Uterus (tissue), 4 donors: Measurements from ENCODE around the gene SIRT1. TPM values are rescaled to one million over a fixed set of nuclear protein-coding genes. Genes with fewer than 3 reads are reported as not detected.

Experiments used
- DNase-seq, 2 donors: peaks; one replicate each; pipeline ENCODE4 v3.0.0-alpha.2; 2019 to 2020
- H3K27ac ChIP-seq, 2 donors: fragments of 200-600 bp; sonication (generic); 1 replicate in 1 of 2; 2 replicates in 1 of 2; pipeline ENCODE4 v1.5.1; 2016 to 2018
- H3K27me3 ChIP-seq, 2 donors: fragments of 200-600 bp; sonication (generic); one replicate each; pipeline ENCODE4 v1.5.1; 2018 to 2019; ENCODE audit warnings: control low read depth in 1 of 2
- H3K36me3 ChIP-seq, 2 donors: fragments of 200-600 bp; sonication (generic); one replicate each; pipeline ENCODE4 v1.5.1; 2019; ENCODE audit warnings: control low read depth in 1 of 2
- H3K4me1 ChIP-seq, 2 donors: fragments of 200-600 bp; sonication (generic); one replicate each; pipeline ENCODE4 v1.5.1; 2018 to 2019; ENCODE audit warnings: control low read depth in 1 of 2
- H3K4me3 ChIP-seq, 2 donors: fragments of 200-600 bp; sonication (generic); 1 replicate in 1 of 2; 2 replicates in 1 of 2; pipeline ENCODE4 v1.5.1; 2018 to 2019; ENCODE audit warnings: mild to moderate bottlenecking in 1 of 2
- H3K9me3 ChIP-seq, 2 donors: fragments of 200-600 bp; sonication (generic); one replicate each; pipeline ENCODE4 v1.5.1; 2019; ENCODE audit warnings: control low read depth in 1 of 2
- POLR2A ChIP-seq, 2 donors: fragments of 450-650 bp; IDR thresholded peaks; one replicate each; pipeline ENCODE4 v1.6.1; 2016; ENCODE audit warnings: antibody characterized with exemption in 2 of 2, mild to moderate bottlenecking in 1 of 2, moderate library complexity in 1 of 2
- intact Hi-C: fragments of 100-400 bp; cut with DNase I; formaldehyde crosslinking; loops from one replicate; pipeline ENCODE4 v1.15.1; 2023; ENCODE audit warnings: low total_unique reads
- total RNA-seq, 4 donors: library from RNA; depleted of rRNA in 3 of 4; stranded (reverse); fragments of >200 nt in 3 of 4; gene quantifications; one replicate each; pipeline versions ENCODE4 v1.1.0 to v1.2.4, GENCODE V29; 2014 to 2023
- TF ChIP-seq, protein P1 (sequence below), 4 experiments: fragments of 200-600 bp in 2 of 4; fragments of 450-650 bp in 2 of 4; sonication (generic) in 2 of 4; IDR thresholded peaks; one replicate each; pipeline ENCODE4 v1.5.1; 2016 to 2019; ENCODE audit warnings: antibody characterized with exemption in 4 of 4, mild to moderate bottlenecking in 2 of 4, moderate library complexity in 1 of 4
- donor health status: DM: yes; HTN: yes; CAD: no.

Gene SIRT1
- total RNA-seq, 4 donors from 2014 or later: 9.5 to 47.7 (median 37.1) TPM

DNA sequence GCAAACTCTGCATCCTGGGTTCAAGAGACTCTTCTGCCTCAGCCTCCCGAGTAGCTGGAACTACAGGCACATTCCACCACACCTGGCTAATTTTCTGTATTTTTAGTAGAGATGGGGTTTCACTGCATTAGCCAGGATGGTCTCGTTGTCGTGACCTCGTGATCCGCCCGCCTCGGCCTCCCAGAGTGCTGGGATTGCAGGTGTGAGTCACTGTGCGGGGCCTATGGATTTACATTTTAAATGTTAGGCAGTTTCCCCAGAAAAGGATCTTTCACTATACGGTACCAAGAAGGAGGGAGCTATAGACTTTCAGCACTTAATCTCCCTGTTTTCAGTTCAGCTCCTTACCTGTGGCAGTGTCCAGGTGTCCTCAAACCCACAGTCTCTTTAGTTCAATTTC is 50.8 kb downstream of the SIRT1 start:
- DNase-seq: no peak
- Histone ChIP-seq H3K9me3 (no peaks in the 10 kb centered on the region), H3K27ac (no peak overlapping the region), H3K27me3 (no peaks in the 10 kb centered on the region), H3K4me1 (no peaks in the 10 kb centered on the region), H3K36me3 (no peaks in the 10 kb centered on the region), H3K4me3 (no peak overlapping the region)
- intact Hi-C loops: no loop called here
- TF ChIP-seq POLR2A (IDR thresholded peaks at IDR 0.05): no peak
- TF ChIP-seq, protein P1, sequence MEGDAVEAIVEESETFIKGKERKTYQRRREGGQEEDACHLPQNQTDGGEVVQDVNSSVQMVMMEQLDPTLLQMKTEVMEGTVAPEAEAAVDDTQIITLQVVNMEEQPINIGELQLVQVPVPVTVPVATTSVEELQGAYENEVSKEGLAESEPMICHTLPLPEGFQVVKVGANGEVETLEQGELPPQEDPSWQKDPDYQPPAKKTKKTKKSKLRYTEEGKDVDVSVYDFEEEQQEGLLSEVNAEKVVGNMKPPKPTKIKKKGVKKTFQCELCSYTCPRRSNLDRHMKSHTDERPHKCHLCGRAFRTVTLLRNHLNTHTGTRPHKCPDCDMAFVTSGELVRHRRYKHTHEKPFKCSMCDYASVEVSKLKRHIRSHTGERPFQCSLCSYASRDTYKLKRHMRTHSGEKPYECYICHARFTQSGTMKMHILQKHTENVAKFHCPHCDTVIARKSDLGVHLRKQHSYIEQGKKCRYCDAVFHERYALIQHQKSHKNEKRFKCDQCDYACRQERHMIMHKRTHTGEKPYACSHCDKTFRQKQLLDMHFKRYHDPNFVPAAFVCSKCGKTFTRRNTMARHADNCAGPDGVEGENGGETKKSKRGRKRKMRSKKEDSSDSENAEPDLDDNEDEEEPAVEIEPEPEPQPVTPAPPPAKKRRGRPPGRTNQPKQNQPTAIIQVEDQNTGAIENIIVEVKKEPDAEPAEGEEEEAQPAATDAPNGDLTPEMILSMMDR (IDR thresholded peaks at IDR 0.05): no peak

DNA sequence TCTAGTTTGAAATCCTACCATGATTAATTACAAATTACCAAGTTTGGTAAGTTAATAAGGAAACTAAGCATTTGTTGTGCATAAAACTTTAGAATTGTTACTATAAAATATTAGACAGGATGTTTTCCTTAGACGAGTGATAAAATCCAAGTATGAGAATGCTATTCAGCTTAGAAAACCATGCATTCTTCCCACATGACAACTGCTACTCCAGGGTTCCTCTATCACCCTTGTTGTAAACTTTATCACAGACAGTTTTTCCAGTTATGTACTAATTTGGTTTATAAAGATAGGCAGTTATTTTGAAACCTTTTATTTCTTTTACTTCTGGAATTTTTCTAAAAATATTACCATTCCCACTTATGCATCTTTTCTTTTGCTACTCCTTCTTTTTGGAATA is 52.0 kb downstream of the SIRT1 start:
- no peaks in the 10 kb centered on the region for H3K9me3 ChIP-seq
- no peak overlapping the region for H3K27ac ChIP-seq
- no peaks in the 10 kb centered on the region for H3K4me1 ChIP-seq
- TF ChIP-seq, protein P1 (IDR thresholded peaks at IDR 0.05): no peak
- TF ChIP-seq POLR2A (IDR thresholded peaks at IDR 0.05): no peak
- H3K4me3 ChIP-seq: no peak overlapping the region
- no peaks in the 10 kb centered on the region for H3K36me3 ChIP-seq
- no peak for DNase-seq
- no peaks in the 10 kb centered on the region for H3K27me3 ChIP-seq
- intact Hi-C loops: no loop called here

DNA sequence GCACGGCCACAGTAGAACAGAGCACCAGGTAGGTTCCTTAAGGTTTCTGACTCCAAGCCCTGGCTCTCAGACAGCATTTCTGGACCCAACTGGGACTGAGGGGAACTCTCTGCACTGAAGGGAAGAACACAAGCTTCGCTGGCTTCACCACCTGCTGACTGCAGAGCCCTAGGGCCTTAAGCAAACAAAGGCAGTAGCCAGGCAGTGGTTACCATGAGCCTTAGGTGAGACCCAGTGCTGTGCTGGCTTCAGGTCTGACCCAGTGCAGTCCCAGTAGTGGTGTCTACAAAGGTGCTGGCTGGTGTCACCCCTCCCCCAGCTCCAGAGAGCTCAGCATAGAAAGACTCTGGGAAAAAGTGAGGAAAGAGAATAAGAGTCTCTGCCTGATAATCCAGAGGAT is 59.5 kb downstream of the SIRT1 start:
- H3K36me3 ChIP-seq: no peaks in the 10 kb centered on the region
- no peaks in the 10 kb centered on the region for H3K9me3 ChIP-seq
- no peak overlapping the region for H3K4me3 ChIP-seq
- no peak for DNase-seq
- no peaks in the 10 kb centered on the region for H3K4me1 ChIP-seq
- no peak overlapping the region for H3K27ac ChIP-seq
- no peaks in the 10 kb centered on the region for H3K27me3 ChIP-seq
- intact Hi-C loops: no loop called here
- no peak for TF ChIP-seq POLR2A (IDR thresholded peaks at IDR 0.05)
- TF ChIP-seq, protein P1 (IDR thresholded peaks at IDR 0.05): no peak

- DNase-seq: no peak
- intact Hi-C loops: no loop called here
- no peaks in the 10 kb centered on the region for H3K36me3 ChIP-seq
Measured at GRCh38 chr10:67955614-67956013, 71.2 kb downstream of the SIRT1 start.

DNA sequence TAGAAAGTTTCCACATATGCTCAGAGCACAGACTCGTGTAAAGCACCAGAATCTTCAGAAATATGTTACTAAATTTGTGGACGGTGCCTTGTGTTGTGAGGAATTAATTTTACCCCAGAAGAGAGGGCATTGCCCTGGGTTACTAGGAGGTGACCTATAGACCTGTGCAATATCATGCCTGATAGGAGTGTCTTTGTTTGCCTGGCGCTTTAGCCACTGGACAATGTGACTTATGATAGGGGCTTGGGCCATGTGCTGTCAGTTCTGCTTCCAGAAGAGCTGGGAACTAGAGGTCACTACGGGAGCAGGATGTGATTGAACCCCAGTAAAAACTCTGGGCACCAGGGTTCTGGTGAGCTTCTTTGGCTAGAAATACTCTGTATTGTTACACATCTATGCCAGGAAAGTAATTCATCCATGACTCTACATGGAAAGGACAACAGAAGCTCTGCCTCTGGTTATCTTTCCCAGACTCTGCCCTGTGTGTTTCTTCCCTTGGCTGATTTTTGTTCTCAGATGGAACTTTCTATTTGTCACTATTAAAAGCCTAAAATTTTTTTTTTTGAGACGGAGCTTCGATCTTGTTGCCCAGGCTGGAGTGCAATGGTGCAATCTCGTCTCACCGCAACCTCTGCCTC is 75.5 kb downstream of the SIRT1 start:
- Histone ChIP-seq H3K27ac (no peak overlapping the region), H3K4me1 (no peaks in the 10 kb centered on the region), H3K9me3 (no peaks in the 10 kb centered on the region), H3K4me3 (no peak overlapping the region), H3K36me3 (no peaks in the 10 kb centered on the region), H3K27me3 (no peaks in the 10 kb centered on the region)
- intact Hi-C loops: no loop called here
- TF ChIP-seq, protein P1 (IDR thresholded peaks at IDR 0.05): no peak
- no peak for TF ChIP-seq POLR2A (IDR thresholded peaks at IDR 0.05)
- DNase-seq: no peak

More at GRCh38 chr10:67955614-67956013, 71.2 kb downstream of the SIRT1 start:
- no peaks in the 10 kb centered on the region for H3K9me3 ChIP-seq
- no peak overlapping the region for H3K27ac ChIP-seq
- TF ChIP-seq, protein P1 (IDR thresholded peaks at IDR 0.05): no peak
- no peak for TF ChIP-seq POLR2A (IDR thresholded peaks at IDR 0.05)
- H3K4me1 ChIP-seq: no peaks in the 10 kb centered on the region
- no peaks in the 10 kb centered on the region for H3K27me3 ChIP-seq
- H3K4me3 ChIP-seq: no peak overlapping the region
